Fibroblast of pulmonary artery (primary cell): Measurements from ENCODE around the gene MSI2.

Source experiments
- DNase-seq: peaks from one replicate; pipeline ENCODE4 v3.0.0-alpha.2; 2010; ENCODE audit warnings: low read depth
- H3K4me3 ChIP-seq: replicated peaks from 2 replicates; pipeline ENCODE4 v1.5.1; 2011; ENCODE audit warnings: low read depth, mild to moderate bottlenecking, control low read depth, low read length, moderate library complexity
- TF ChIP-seq, protein P1 (sequence below): IDR thresholded peaks from 2 replicates; pipeline ENCODE4 v1.5.1; 2011; ENCODE audit warnings: mild to moderate bottlenecking, control low read depth, low read length, inconsistent platforms; ENCODE audit errors: missing control alignments

The MSI2 gene

DNA sequence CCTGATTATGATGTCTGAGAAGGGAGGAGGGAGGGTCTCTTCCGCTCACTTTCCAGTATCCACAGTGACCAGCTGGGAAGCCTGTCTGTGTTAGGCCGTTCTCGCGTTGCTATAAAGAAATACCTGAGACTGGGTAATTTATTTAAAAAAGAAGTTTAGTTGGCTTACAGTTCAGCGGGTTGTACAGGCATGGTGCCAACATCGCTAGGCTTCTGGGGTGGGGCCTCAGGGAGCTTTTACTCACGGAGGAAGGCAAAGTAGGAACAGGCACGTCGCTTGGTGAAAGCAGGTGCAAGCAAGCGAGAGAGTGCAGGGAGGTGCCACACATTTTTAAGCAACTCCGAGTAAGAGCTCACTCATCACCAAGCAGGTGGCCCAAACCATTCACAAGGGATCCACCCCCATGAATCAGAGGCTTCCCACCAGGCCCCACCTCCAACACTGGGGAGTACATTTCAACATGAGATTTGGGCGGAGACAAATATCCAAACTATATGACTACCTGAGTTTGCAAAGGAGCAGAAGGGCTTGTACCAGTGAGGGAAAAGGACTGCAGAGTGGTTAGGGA lies 351.3 kb downstream of the MSI2 start:
- DNase-seq = no peak
- TF ChIP-seq, protein P1, sequence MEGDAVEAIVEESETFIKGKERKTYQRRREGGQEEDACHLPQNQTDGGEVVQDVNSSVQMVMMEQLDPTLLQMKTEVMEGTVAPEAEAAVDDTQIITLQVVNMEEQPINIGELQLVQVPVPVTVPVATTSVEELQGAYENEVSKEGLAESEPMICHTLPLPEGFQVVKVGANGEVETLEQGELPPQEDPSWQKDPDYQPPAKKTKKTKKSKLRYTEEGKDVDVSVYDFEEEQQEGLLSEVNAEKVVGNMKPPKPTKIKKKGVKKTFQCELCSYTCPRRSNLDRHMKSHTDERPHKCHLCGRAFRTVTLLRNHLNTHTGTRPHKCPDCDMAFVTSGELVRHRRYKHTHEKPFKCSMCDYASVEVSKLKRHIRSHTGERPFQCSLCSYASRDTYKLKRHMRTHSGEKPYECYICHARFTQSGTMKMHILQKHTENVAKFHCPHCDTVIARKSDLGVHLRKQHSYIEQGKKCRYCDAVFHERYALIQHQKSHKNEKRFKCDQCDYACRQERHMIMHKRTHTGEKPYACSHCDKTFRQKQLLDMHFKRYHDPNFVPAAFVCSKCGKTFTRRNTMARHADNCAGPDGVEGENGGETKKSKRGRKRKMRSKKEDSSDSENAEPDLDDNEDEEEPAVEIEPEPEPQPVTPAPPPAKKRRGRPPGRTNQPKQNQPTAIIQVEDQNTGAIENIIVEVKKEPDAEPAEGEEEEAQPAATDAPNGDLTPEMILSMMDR = no peak

DNA sequence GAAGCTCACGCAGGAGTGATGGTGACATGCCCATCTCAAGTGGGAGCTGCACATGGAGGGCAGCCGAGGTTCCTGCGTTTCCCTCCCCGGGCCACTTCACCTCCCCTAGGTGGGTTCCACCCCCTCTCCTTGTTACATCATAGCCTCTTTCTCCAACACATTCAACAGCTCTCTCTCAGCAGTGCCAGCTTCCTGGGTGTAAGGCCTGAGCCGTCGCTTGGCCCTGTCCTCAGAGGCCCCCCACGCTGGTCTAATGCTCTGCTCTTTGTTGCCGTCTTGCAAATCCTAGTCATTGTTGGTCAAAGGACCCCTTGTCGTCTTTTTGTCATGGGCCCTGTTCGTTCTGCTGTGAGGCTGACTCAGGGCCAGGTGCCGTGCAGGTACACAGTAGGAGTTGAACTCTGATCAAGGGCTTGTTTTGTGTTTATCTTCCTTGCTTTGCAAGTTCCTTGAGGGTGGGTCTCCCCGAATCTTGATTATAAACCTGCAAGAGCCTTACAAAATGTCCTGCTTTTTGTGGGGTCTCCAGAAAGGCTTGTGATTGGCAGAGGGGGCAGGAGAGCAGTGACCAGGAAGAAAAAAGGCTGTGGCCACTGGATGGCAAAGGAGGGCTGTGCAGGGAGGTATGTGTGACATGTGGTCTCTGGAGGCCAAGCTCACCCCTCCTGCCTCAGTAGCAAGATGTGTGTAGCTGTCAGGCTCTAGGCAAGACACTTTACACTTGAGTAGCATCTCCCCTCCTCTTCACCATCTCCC lies 352.2 kb downstream of the MSI2 start:
- TF ChIP-seq, protein P1 = no peak
- H3K4me3 ChIP-seq = no peak overlapping the region
- DNase-seq = no peak

More for the DNA sequence above, 351.3 kb downstream of the MSI2 start:
- H3K4me3 ChIP-seq = no peak overlapping the region

DNA sequence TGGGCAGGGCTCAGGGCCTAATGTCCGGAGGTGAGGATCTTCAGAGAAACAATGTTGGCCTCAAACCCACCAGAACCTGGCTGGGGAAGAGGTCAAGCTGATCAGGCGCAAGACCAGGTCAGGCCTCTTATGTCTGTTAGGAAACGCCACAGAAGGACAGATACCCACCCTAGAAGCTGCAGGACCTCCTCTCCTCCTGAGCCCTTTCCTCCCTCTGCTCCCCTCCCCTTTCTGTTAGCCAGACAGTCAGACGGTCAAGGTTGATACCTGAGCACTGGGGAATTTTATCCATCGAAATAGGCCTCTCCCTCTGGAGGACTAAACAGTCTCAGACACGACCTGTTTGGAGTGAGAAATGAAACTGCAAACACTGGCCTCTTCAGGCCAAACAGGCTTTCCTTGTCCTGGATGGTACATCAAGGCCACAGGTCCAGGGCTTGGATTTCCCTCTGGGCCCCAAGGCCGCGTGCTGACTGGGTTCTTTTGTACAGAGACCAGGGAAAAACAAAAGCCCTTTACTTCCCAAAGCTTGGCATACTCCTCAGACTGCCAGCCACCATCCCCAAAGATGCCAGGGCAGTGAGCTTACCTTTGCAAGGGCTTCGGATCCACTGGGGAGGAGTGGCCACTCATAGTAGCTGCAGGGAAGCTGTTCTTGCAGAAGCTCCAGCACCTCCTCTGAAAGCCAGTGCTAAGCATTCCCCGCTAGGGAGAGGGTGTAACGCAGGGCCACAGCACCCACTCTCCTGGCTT lies 353.0 kb downstream of the MSI2 start:
- no peak for DNase-seq
- TF ChIP-seq, protein P1 = no peak

DNA sequence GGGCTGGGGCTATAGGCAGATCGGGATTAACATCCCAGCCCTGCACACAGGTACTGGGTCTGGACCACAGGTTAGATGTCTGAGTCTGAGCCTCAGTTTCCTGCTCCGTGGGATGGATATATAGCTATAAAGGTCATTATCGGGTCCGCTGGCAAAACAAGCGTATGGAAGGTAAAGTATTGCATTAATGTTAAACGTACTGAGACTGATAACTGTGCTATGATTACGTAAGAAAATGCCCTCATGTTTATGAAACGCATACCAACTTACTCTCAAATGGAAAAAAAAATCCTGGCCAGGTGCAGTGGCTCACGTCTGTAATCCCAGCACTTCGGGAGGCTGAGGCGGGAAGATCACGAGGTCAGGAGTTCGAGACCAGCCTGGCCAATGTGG lies 353.6 kb downstream of the MSI2 start:
- TF ChIP-seq, protein P1 = no peak
- no peak for DNase-seq

More for the DNA sequence above, 353.0 kb downstream of the MSI2 start:
- H3K4me3 ChIP-seq = no peak overlapping the region

DNA sequence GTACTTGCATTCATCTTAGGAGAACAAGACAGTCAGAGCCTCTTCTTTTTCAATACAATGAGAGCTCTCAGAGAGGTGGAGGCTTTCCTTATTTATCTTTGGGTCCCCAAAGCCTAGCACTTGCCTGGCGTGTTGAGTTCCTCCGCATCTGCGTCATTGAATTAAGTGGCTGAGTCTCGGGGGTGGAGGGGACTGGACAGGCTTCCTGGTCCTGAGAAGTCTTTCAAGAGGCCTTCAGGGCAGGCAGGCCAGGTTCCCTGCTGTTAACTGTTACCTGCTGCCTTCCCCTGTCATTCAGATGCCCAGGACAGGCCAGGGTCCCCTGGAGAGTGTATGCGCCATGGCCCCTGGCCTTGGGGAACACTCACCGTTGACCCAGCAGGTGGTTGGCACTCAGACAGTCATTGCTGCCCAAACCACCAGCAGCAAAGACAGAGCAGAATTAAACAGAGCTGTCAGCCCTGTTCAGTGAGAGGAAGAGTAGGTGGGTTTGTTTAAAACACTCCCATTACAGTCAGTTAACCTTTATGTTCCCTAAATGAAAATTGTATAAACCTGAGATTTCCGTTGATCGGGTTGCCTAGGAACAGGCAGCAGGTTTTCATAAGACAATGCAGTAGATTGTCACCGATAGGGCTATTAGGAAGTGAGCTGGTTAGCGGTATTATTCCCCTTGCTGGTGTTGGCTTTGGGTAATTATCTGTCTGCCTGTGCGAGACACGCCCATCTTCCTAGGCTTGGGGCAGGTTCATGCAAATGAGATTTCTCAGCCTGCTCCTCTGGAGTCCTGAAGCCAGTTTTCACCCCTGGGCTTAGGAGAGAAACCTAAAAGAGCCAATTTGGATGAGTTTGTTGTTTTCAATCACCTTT lies 356.1 kb downstream of the MSI2 start:
- H3K4me3 ChIP-seq = no peak overlapping the region
- TF ChIP-seq, protein P1 = no peak
- DNase-seq = no peak

More for the DNA sequence above, 353.6 kb downstream of the MSI2 start:
- no peak overlapping the region for H3K4me3 ChIP-seq

DNA sequence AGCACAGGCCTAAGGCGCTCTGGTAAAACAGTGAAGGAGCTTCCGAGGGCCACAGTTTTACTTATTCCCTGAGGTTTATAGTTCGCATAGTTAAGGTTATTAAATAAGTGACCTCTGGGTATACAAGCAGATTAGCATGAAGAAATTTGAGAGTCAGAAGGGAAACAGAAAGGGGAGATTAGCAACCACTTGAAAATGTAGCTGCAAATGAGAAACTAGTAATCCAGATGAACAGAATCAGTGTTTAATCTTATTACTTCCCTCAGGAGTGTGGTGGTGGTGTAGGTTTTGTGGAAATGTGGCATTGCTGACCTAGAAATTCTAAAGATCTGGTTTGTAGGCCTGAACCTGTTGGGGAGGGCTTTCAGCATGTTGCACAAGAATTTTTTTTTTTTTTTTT lies 358.4 kb downstream of the MSI2 start:
- no peak overlapping the region for H3K4me3 ChIP-seq
- TF ChIP-seq, protein P1 = no peak
- no peak for DNase-seq
